ENCODE results near the gene DOCK1.

DOCK1 gene

DNA sequence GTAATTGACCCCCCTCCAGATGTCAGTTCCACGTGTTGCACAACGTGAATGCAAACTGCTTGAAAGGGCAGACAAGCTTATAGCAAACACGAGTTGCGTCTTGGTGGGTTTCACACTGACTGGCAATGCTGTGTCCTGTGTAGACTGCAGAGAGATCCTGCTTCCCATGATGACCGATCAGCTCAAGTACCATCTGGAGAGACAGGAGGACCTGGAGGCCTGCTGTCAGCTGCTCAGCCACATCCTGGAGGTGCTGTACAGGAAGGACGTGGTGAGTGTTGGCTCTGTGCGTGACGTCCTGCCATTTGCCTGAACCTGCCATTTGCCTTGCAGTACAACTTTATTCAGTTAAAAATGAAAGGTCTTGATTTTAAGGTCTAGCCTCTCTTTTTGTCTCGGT is 220.1 kb downstream of the DOCK1 start:
- Histone ChIP-seq H3K9me2 (replicated peaks; ENCODE audit: low read depth, low read length) (no peaks in the 10 kb centered on the region), H3K9ac (ENCODE audit: low read depth, low read length, poor library complexity, severe bottlenecking) (no peak overlapping the region), H3K27me3 (ENCODE audit: insufficient read depth, low read length, poor library complexity, severe bottlenecking) (no peaks in the 10 kb centered on the region), H4K20me1 (ENCODE audit: insufficient read depth, low read length, poor library complexity, severe bottlenecking) (no peaks in the 10 kb centered on the region), H3K9me3 (ENCODE audit: insufficient read depth, low read depth, low read length) (no peaks in the 10 kb centered on the region; the same call in 1 of the 2 replicates), H2AFZ (ENCODE audit: low read length) (no peak overlapping the region), H3K79me2 (ENCODE audit: insufficient read depth, low read length) (no peaks in the 10 kb centered on the region), H3K4me1 (ENCODE audit: insufficient read depth, low read length, poor library complexity, severe bottlenecking) (no peaks in the 10 kb centered on the region), H3K4me3 (ENCODE audit: low read length, poor library complexity, severe bottlenecking) (no peak overlapping the region), H3F3A (ENCODE audit: low read depth) (no peaks in the 10 kb centered on the region), H3K4me2 (ENCODE audit: low read depth, low read length, poor library complexity, severe bottlenecking) (no peak overlapping the region), H3K36me3 (ENCODE audit: insufficient read depth, low read length) (no peaks in the 10 kb centered on the region)
- TF ChIP-seq, protein P1, sequence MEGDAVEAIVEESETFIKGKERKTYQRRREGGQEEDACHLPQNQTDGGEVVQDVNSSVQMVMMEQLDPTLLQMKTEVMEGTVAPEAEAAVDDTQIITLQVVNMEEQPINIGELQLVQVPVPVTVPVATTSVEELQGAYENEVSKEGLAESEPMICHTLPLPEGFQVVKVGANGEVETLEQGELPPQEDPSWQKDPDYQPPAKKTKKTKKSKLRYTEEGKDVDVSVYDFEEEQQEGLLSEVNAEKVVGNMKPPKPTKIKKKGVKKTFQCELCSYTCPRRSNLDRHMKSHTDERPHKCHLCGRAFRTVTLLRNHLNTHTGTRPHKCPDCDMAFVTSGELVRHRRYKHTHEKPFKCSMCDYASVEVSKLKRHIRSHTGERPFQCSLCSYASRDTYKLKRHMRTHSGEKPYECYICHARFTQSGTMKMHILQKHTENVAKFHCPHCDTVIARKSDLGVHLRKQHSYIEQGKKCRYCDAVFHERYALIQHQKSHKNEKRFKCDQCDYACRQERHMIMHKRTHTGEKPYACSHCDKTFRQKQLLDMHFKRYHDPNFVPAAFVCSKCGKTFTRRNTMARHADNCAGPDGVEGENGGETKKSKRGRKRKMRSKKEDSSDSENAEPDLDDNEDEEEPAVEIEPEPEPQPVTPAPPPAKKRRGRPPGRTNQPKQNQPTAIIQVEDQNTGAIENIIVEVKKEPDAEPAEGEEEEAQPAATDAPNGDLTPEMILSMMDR (conservative IDR thresholded peaks at IDR 0.05; ENCODE audit: low read length): no peak
- no peak for TF ChIP-seq EZH2phosphoT487 (IDR thresholded peaks at IDR 0.05; ENCODE audit: borderline replicate concordance)

- Histone ChIP-seq H4K20me1 (ENCODE audit: insufficient read depth, low read length, poor library complexity, severe bottlenecking) (no peaks in the 10 kb centered on the region), H3K27me3 (ENCODE audit: insufficient read depth, low read length, poor library complexity, severe bottlenecking) (no peaks in the 10 kb centered on the region), H3K9ac (ENCODE audit: low read depth, low read length, poor library complexity, severe bottlenecking) (no peak overlapping the region), H3K4me2 (ENCODE audit: low read depth, low read length, poor library complexity, severe bottlenecking) (no peak overlapping the region), H3K4me1 (ENCODE audit: insufficient read depth, low read length, poor library complexity, severe bottlenecking) (no peaks in the 10 kb centered on the region), H3F3A (ENCODE audit: low read depth) (no peaks in the 10 kb centered on the region), H3K9me2 (replicated peaks; ENCODE audit: low read depth, low read length) (no peaks in the 10 kb centered on the region), H3K9me3 (ENCODE audit: insufficient read depth, low read depth, low read length) (no peaks in the 10 kb centered on the region; the same call in 1 of the 2 replicates), H2AFZ (ENCODE audit: low read length) (no peak overlapping the region), H3K4me3 (ENCODE audit: low read length, poor library complexity, severe bottlenecking) (no peak overlapping the region), H3K36me3 (ENCODE audit: insufficient read depth, low read length) (no peaks in the 10 kb centered on the region), H3K79me2 (ENCODE audit: insufficient read depth, low read length) (no peaks in the 10 kb centered on the region)
- no peak for TF ChIP-seq EZH2phosphoT487 (IDR thresholded peaks at IDR 0.05; ENCODE audit: borderline replicate concordance)
- TF ChIP-seq, protein P1 (conservative IDR thresholded peaks at IDR 0.05; ENCODE audit: low read length): no peak
Measured at GRCh38 chr10:127127822-127128221, 222.6 kb downstream of the DOCK1 start.

- Histone ChIP-seq H3F3A (ENCODE audit: low read depth) (no peaks in the 10 kb centered on the region), H3K27me3 (ENCODE audit: insufficient read depth, low read length, poor library complexity, severe bottlenecking) (no peaks in the 10 kb centered on the region), H3K36me3 (ENCODE audit: insufficient read depth, low read length) (no peaks in the 10 kb centered on the region), H3K9me2 (replicated peaks; ENCODE audit: low read depth, low read length) (no peaks in the 10 kb centered on the region), H3K4me3 (ENCODE audit: low read length, poor library complexity, severe bottlenecking) (no peak overlapping the region), H3K9ac (ENCODE audit: low read depth, low read length, poor library complexity, severe bottlenecking) (no peak overlapping the region), H3K4me1 (ENCODE audit: insufficient read depth, low read length, poor library complexity, severe bottlenecking) (no peaks in the 10 kb centered on the region), H3K9me3 (ENCODE audit: insufficient read depth, low read depth, low read length) (no peaks in the 10 kb centered on the region; the same call in 1 of the 2 replicates), H3K4me2 (ENCODE audit: low read depth, low read length, poor library complexity, severe bottlenecking) (no peak overlapping the region), H3K79me2 (ENCODE audit: insufficient read depth, low read length) (no peaks in the 10 kb centered on the region), H4K20me1 (ENCODE audit: insufficient read depth, low read length, poor library complexity, severe bottlenecking) (no peaks in the 10 kb centered on the region), H2AFZ (ENCODE audit: low read length) (no peak overlapping the region)
- TF ChIP-seq, protein P1 (conservative IDR thresholded peaks at IDR 0.05; ENCODE audit: low read length): no peak
- TF ChIP-seq EZH2phosphoT487 (IDR thresholded peaks at IDR 0.05; ENCODE audit: borderline replicate concordance): no peak
Measured at GRCh38 chr10:127129104-127129503, 223.9 kb downstream of the DOCK1 start.
